NCI-H2196 (cell line): ENCODE measurements around the gene CSHL1.
A peak's percentile ranks its signal among the peaks of the same experiment; 100 is the strongest.
"Not testable (repeated sequence)": the region's sequence is repeated elsewhere in the genome, so short reads cannot be mapped to it uniquely, and the experiment has no call there.

Experiments used
- DNase-seq: peaks from one replicate; lab custom pipeline; 2025; ENCODE audit not compliant: unreplicated experiment; lab: John Stamatoyannopoulos, UW

CSHL1 gene

DNA sequence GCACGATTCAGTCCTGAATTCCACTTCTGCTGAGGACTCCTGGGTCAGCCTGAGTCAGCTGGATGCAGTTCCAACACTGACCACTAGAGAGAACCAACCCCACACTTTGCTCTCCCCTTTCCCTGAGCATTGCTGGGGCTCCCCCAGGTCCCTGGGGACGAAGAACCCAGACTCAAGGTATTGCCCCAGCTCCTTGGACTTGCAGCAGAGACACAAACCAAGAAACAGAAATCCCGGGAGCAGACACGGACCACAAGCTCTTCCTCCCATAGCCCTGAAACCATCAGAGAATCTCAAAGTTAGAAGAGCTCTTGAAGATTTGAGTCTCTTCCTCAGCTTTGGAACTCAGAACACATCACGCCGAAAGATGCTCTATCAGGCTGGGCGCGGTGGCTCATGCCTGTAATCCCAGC lies 8.3 kb upstream of the CSHL1 start:
- peak; percentile 38 for DNase-seq

DNA sequence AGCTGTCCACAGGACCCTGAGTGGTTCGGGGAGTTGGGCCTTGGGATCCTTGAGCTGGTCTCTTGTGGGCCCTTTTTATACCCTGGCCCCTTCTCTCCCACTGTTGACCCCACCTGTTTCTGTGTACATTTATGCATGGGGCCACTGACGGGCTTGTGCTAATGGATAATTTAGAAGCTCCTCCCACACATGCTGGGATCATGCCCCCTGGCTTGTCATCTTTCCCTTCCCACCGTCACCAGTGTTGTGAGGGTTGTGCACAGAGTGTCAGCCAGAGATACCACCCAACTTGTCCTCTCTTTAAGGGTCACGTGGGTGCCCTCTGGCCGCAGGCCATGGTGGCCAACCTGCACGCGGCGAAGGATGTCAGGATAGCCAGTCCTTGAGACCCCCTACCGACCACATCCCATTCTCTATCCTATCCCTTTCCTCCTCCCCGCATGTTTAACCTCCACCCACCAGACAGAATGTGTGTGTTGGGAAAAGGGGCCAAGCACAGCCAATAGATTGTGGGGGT lies 7.8 kb upstream of the CSHL1 start, which contains the start of gene GH1:
Gene GH1, minus strand, starts transcription at position 51 of the 517 bp plus-strand sequence. CDS start 63 bp downstream, outside the sequence.
- not testable (repeated sequence) for DNase-seq

DNA sequence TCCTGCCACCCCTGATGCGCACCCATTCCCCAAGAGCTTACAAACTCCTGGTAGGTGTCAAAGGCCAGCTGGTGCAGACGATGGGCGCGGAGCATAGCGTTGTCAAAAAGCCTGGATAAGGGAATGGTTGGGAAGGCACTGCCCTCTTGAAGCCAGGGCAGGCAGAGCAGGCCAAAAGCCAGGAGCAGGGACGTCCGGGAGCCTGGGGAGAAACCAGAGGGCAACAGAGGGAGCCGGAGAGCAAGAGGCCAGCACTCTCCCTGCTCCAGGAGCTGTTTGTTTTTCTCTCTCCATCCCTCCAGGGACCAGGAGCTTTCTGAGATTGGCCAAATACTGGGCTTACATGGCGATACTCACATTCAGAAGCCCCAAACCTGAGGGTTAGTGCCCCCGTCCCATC lies 7.2 kb upstream of the CSHL1 start:
- DNase-seq, result no peak

DNA sequence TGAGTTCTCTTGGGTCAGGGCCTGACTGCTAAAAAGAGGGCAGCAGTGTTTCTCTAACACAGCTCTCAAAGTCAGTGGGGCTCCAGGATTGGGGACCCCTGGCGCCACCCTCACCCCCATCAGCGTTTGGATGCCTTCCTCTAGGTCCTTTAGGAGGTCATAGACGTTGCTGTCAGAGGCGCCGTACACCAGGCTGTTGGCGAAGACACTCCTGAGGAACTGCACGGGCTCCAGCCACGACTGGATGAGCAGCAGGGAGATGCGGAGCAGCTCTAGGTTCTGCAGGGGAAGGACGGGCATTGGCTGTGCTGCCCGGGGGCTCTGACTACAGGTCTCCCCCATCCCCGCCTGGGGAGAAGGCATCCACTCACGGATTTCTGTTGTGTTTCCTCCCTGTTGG lies 6.6 kb upstream of the CSHL1 start:
- DNase-seq, result no peak

DNA sequence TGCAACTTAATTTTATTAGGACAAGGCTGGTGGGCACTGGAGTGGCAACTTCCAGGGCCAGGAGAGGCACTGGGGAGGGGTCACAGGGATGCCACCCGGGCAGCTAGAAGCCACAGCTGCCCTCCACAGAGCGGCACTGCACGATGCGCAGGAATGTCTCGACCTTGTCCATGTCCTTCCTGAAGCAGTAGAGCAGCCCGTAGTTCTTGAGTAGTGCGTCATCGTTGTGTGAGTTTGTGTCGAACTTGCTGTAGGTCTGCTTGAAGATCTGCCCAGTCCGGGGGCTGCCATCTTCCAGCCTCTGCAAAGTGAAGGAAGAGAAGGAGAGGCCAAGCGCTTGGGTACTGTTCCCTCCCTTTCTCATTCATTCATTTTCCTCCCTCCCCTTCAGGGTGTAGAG lies 6.1 kb upstream of the CSHL1 start:
- DNase-seq, result not testable (repeated sequence)

DNA sequence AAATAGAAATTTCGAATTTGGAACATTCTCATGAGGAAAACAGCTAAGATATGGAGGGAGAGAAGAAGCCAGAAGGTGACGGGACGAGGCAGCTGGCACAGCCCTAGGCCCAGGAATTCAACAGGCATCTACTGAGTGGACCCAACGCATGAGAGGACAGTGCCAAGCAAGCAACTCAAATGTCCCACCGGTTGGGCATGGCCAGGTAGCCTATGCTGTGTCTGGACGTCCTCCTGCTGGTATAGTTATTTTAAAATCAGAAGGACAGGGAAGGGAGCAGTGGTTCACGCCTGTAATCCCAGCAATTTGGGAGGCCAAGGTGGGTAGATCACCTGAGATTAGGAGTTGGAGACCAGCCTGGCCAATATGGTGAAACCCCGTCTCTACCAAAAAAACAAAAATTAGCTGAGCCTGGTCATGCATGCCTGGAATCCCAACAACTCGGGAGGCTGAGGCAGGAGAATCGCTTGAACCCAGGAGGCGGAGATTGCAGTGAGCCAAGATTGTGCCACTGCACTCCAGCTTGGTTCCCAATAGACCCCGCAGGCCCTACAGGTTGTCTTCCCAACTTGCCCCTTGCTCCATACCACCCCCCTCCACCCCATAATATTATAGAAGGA lies 5.6 kb upstream of the CSHL1 start:
- DNase-seq, result no peak

DNA sequence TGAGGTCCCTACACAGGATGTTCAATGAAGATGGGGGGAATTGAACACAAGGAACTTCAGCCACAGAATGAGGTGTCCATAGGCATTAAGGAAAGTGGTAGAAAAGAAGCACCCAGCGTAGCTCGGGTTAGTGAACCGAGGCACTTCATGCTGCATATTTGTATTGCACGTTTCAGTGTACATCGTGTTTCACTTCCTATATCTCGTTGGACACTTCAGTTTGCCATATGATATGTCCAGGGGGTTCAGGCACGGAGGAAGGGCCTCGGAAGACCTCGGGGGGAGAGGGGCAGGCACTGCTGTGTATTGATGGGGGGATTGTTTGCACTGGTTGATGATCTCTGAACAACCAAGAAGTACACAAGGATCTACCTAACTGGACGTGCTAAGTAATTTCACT lies 4.7 kb upstream of the CSHL1 start:
- not testable (repeated sequence) for DNase-seq

DNA sequence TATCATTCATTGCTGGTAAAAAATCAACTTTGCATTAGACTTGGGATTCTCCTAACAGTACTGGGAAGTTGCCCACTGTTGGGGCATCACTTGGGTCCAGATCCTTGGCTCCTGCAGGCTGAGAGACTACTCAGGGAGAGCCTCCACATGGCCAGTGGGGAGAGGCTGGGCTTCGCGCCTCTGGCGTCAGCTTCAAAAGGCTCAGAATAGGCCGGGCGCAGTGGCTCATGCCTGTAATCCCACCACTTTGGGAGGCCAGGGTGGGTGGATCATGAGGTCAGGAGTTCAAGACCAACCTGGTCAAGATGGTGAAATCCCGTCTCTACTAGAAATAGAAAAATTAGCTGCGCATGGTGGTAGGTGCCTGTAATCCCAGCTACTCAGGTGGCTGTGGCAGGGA lies 3.4 kb upstream of the CSHL1 start:
- no peak for DNase-seq

DNA sequence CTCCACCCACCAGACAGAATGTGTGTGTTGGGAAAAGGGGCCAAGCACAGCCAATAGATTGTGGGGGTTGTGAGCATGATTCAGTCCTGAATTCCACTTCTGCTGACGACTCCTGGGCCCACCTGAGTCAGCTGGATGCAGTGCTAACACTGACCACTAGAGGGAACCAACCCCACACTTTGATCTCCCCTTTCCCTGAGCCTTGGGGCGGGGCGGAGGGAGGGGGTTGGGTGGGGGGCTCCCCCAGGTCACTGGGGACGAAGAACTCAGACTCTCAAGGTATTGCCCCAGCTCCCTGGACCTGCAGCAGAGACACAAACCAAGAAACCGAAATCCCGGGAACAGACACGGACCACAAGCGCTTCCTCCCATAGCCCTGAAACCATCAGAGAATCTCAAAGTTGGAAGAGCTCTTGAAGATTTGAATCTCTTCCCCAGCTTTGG lies 621 bp upstream of the CSHL1 start:
- peak; percentile 34 for DNase-seq

DNA sequence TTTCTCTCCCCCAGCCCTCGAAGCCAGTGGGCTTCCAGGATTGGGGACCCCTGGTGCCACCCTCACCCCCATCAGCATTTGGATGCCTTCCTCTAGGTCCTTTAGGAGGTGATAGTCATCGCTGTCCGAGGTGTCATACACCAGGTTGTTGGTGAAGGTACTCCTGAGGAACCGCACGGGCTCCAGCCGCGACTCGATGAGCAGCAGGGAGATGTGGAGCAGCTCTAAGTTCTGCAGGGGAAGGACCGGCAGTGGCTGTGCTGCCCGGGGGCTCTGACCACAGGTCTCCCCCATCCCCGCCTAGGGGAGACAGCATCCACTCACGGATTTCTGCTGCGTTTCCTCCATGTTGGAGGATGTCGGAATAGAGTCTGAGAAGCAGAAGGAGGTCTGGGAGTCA lies 962 bp downstream of the CSHL1 start:
- DNase-seq, result no peak

DNA sequence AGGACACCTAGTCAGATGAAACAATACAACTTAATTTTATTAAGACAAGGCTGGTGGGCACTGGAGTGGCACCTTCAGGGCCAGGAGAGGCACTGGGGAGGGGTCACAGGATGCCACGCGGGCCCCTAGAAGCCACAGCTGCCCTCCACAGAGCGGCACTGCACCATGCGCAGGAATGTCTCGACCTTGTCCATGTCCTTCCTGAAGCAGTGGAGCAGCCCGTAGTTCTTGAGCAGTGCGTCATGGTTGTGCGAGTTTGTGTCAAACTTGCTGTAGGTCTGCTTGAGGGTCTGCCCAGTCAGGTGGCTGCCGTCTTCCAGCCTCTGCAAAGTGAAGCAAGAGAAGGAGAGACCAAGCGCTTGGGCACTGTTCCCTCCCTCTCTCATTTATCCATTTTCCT lies 1.5 kb downstream of the CSHL1 start:
- DNase-seq, result not testable (repeated sequence)

DNA sequence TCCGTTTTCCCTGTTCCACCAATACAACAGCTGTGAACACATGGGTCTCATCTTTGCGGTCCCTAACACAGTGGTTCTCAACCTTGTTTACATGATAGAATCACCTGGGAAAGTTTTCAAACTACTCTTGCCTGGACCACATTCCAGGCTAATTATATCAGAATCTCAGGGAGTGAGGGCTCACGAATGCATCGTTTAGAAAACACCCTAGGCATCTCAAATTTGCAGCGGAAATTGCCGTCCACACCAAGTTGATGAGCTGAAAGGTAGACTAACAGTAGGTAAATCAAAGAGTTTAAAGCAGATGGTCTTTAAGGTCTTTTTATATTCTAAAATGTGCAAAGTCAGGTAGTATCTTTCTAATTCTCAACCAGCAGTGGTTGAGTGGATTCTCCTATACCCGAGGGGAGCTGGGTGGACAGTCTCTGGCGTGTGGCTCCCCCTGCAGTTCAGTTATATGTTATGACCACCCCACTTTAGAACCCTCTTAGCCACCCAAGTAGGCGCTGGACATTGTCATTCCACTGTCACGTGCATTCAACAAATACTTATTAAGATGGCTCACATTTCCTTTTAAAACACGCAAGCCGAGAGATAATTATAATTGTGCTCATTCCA lies 3.8 kb downstream of the CSHL1 start:
- not testable (repeated sequence) for DNase-seq

DNA sequence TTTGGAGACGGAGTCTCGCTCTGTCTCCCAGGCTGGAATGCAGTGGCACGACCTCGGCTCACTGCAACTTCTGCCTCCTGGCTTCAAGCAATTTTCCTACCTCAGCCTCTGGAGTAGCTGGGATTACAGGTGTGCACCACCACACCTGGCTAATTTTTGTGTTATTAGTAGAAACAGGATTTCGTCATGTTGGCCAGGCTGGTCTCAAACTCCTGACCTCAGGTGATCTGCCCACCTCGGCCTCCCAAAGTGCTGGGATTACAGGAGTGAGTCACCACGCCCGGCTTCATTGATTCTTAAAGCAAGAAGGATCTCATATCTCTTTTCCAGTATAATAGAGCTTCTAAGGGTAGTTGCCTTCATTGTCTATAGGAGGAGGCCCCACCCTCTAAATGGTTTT lies 6.3 kb downstream of the CSHL1 start:
- DNase-seq, result not testable (repeated sequence)

DNA sequence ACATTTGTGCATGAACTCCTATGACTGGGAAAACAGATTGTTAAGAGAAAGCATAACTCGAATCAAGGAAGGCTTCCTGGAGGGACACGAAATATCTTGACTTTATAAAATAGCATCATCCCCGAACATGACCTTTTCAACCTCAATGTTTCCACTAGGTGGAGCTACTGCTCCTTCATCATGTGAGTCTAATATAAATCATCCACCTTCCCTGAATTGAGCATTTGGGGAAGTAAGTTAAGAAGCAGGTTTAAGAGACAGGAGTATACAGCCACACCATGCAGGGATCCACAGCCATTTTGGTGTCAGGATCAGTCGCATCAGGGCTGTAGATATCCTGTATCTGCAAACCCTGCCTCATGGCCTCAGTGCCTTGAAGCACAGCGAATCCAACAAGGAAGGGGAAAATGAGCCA lies 7.3 kb downstream of the CSHL1 start:
- not testable (repeated sequence) for DNase-seq

DNA sequence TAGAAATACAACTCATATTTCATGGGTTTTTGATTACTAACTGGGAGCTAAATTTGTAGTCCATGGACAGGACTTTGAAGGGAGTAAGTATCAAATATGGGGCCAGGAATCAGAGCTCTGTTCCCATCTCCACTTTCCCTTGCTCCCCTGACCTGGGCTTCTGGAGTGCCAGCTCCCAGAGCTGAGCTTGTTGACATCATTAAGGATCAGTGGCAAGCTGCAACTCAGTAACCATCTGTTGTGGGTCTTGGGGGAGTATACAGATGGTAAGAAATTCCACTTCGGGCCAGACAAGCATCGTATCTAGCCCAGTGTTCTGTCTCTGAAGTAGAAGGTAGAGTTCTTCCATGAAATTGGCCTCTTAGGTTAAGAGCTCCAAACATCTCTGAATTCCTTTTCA lies 9.1 kb downstream of the CSHL1 start:
- not testable (repeated sequence) for DNase-seq

DNA sequence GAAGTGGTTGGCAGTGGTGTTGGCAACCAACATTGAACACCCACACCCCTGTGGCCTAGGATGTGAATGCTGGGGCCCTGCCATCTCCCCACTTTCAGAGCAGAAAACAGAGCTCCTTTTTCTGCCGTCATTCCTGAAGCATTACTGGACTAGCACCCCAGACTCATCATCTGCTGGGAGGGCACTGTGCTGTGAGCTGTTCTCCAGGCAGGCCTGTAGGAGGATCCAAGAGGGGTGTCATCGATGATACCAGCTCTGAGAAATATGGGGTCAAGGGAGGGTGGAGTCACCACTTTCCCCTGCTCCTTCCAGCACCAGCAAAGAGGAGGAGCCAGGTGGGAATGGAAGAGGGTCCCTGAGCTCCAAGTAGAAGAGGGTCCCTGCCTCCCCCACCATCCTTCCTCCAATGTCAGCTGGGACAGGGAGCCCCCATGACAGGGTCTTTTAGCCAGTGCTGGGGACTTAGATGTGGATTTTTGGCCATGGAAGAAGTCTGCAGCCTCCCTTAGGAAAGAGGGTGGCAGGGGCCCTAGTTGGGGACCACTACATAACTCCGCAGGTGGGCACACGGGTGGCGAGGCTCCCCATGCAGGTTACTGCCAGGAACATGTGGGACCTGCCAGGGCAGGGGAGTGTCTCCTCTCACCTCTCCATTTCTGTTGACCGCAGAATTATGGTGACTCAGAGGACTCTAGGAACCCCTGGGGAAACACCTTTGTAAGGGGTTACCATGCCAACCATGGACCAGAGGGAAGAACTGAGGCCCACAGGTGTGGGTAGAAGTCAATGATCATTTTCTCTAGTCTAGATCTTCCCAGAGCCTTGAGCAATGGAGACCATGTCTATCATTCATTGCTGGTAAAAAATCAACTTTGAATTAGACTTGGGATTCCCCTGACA lies 11.9 kb downstream of the CSHL1 start:
- DNase-seq, result not testable (repeated sequence)

DNA sequence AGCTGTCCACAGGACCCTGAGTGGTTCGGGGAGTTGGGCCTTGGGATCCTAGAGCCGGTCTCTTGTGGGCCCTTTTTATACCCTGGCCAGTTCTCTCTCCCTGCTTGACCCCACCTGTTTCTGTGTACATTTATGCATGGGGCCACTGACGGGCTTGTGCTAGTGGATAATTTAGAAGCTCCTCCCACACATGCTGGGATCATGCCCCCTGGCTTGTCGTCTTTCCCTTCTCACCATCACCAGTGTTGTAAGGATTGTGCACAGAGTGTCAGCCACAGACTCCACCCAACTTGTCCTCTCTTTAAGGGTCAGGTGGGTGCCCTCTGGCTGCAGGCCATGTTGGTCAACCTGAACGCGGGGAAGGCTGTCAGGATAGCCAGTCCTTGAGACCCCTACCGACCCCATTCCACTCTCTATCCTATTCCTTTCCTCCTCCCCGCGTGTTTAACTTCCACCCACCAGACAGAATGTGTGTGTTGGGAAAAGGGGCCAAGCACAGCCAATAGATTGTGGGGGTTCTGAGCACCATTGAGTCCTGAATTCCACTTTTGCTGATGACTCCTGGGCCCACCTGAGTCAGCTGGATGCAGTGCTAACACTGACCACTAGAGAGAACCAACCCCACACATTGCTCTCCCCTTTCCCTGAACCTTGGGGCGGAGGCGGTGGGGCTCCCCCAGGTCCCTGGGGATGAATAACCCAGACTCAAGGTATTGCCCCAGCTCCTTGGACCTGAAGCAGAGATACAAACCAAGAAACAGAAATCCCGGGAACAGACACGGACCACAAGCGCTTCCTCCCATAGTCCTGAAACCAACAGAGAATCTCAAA lies 14.3 kb downstream of the CSHL1 start, which contains the start of gene CSH1:
Gene CSH1, minus strand, starts transcription at position 51 of the 831 bp plus-strand sequence. CDS start 63 bp downstream, outside the sequence.
- DNase-seq, result not testable (repeated sequence)

DNA sequence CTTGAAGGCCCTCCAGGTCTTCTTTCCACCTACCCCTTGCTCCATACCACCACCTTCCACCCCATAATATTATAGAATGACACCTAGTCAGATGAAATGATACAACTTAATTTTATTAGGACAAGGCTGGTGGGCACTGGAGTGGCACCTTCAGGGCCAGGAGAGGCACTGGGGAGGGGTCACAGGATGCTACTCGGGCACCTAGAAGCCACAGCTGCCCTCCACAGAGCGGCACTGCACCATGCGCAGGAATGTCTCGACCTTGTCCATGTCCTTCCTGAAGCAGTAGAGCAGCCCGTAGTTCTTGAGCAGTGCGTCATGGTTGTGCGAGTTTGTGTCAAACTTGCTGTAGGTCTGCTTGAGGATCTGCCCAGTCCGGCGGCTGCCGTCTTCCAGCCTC lies 16.2 kb downstream of the CSHL1 start:
- DNase-seq, result not testable (repeated sequence)

DNA sequence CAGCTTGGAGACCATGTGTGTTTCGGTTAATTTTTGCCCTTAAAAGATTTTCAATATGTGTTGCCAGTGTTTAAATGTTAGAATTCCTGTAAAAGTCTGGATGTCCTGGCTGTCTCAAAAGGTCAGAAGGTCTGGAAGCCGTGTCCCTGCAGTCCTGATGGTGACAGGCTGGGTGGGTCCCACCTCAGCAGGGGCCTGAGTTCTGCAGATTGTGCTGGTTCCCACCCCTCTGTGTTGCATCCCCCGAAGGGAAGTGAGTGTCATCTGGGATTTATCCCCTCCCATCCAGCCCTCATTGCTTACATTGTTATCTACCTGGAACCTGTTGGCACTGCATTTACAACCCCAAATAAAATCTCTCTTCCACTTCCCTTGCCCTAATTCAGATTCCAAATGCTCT lies 17.0 kb downstream of the CSHL1 start:
- not testable (repeated sequence) for DNase-seq

DNA sequence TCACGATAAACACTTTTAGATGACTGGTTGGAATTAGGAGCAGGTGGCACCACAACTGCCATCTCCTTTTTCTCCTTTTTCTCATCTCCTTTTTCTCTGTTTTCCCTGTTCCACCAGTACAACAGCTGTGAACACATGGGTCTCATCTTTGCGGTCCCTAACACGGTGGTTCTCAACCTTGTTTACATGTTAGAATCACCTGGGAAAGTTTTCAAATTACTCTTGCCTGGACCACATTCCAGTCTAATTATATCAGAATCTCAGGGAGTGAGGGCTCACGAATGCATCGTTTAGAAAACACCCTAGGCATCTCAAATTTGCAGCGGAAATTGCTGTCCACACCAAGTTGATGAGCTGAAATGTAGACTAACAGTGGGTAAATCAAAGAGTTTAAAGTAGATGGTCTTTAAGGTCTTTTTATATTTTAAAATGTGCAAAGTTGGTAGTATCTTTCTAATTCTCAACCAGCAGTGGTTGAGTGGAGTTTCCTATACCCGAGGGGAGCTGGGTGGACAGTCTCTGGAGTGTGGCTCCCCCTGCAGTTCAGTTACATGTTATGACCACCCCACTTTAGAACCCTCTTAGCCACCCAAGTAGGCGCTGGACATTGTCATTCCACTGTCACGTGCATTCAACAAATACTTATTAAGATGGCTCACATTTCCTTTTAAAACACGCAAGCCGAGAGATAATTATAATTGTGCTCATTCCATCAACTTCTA lies 18.6 kb downstream of the CSHL1 start:
- DNase-seq, result not testable (repeated sequence)
